BLaER1 (cell line): ENCODE results near the gene ZNRF4.
"Not testable (repeated sequence)": the region's sequence is repeated elsewhere in the genome, so short reads cannot be mapped to it uniquely, and the experiment has no call there.

Source experiments
- H3K27ac ChIP-seq: shearing (Covaris generic); formaldehyde crosslinking; 2 replicates; pipeline ENCODE4 v1.8.1; 2022
- H3K27me3 ChIP-seq: shearing (Covaris generic); formaldehyde crosslinking; 2 replicates; pipeline ENCODE4 v1.8.1; 2022
- H3K36me3 ChIP-seq: shearing (Covaris generic); formaldehyde crosslinking; 2 replicates; pipeline ENCODE4 v1.8.1; 2022
- H3K4me1 ChIP-seq: shearing (Covaris generic); formaldehyde crosslinking; 2 replicates; pipeline ENCODE4 v1.8.1; 2022
- H3K4me2 ChIP-seq: shearing (Covaris generic); formaldehyde crosslinking; 2 replicates; pipeline ENCODE4 v1.8.1; 2022
- H3K4me3 ChIP-seq: shearing (Covaris generic); formaldehyde crosslinking; 2 replicates; pipeline ENCODE4 v1.8.1; 2022
- H3K9ac ChIP-seq: shearing (Covaris generic); formaldehyde crosslinking; 2 replicates; pipeline ENCODE4 v1.8.1; 2022
- H3K9me3 ChIP-seq: shearing (Covaris generic); formaldehyde crosslinking; 2 replicates; pipeline ENCODE4 v1.8.1; 2022
- H4K20me1 ChIP-seq: shearing (Covaris generic); formaldehyde crosslinking; 2 replicates; pipeline ENCODE4 v1.8.1; 2022
- Cebpa-rat ChIP-seq: shearing (Covaris generic); IDR thresholded peaks from 2 replicates; pipeline ENCODE4 v1.8.1; 2022

ZNRF4 gene

GRCh38 chr19:5455367-5456129 is at the start of gene ZNRF4:
ZNRF4 (plus strand) TSS chr19:5455417; CDS start chr19:5455492, 75 bp downstream.
- peaks cover 9% of the 10 kb centered on the region for H3K9me3 ChIP-seq
- no peak within 1 kb of the TSS for H3K4me3 ChIP-seq
- H3K4me1 ChIP-seq: no peaks in the 10 kb centered on the region
- no peaks in the 10 kb centered on the region for H4K20me1 ChIP-seq
- no peak within 1 kb of the TSS for H3K27ac ChIP-seq
- no peak for TF ChIP-seq Cebpa-rat
- no peak within 1 kb of the TSS for H3K9ac ChIP-seq
- H3K27me3 ChIP-seq: no peaks in the 10 kb centered on the region
- H3K36me3 ChIP-seq: no peaks in the 10 kb centered on the region
- H3K4me2 ChIP-seq: no peak within 1 kb of the TSS

GRCh38 chr19:5406198-5406597 is 49.0 kb upstream of the ZNRF4 start:
- H3K36me3 ChIP-seq, H3K27ac ChIP-seq, H3K4me2 ChIP-seq, H3K27me3 ChIP-seq, H3K4me3 ChIP-seq, H4K20me1 ChIP-seq, H3K4me1 ChIP-seq, H3K9ac ChIP-seq, H3K9me3 ChIP-seq: not testable (repeated sequence)

GRCh38 chr19:5406816-5407215 is 48.4 kb upstream of the ZNRF4 start:
- Histone ChIP-seq H3K27ac (no peak overlapping the region), H3K9ac (no peak overlapping the region), H3K36me3 (no peaks in the 10 kb centered on the region), H3K4me1 (no peaks in the 10 kb centered on the region), H3K9me3 (peaks cover 10% of the 10 kb centered on the region; the same call in 1 of the 2 replicates), H3K4me2 (no peak overlapping the region), H3K27me3 (no peaks in the 10 kb centered on the region), H4K20me1 (0 out of 2 replicates have a peak, but pooled peaks cover 10% of the 10 kb centered on the region), H3K4me3 (no peak overlapping the region)
- TF ChIP-seq Cebpa-rat: no peak

GRCh38 chr19:5407356-5407755 is 47.9 kb upstream of the ZNRF4 start:
- Histone ChIP-seq H3K9ac (no peak overlapping the region), H3K27me3 (no peaks in the 10 kb centered on the region), H3K4me1 (no peaks in the 10 kb centered on the region), H3K9me3 (peaks cover 10% of the 10 kb centered on the region; the same call in 1 of the 2 replicates), H4K20me1 (0 out of 2 replicates have a peak, but pooled peaks cover 10% of the 10 kb centered on the region), H3K4me3 (no peak overlapping the region), H3K27ac (no peak overlapping the region), H3K36me3 (no peaks in the 10 kb centered on the region), H3K4me2 (no peak overlapping the region)
- TF ChIP-seq Cebpa-rat: no peak

DNA sequence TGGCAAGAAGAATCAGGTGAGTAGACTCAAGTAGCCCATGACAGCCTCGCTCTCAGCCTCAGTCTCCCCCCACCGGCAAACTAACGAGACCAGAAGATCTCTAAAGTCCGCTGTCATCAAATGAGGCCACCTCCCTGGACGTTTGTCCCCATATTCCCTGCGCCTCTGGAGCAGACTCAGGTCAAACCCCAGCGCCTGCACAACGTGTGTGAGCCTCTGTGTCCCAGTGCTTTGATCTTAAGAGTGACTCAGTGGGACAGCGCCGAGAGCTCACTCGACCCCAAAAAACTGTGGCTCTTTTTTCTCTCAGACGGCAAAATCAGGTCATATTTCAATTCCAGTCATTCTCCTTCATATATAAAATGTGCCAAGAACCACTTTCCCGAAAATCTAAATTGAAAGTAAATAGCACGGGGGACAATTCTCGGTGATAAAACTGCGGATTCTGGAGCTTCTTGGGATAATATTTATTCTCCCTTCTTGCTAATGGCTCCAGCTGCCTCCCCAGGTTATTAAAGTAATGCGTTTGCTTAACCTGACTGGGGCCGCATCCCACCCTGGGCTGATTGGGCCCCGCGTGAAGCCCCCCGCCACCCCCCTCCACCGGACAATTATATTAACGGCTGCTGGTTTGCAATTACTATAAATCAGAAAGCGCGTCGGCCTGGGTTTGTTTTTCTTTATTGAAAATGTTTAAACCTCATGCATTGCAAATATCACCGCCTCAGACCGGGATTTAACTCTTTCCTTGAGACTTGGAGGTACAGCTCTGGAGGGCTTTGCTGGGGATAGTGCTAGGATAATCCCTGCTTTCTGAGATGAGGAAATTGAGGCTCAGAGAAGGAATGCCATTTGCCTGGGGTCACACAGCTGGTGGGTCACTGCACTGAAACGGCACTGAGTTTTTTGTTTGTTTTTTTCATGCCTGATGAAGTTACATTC is 37.5 kb upstream of the ZNRF4 start:
- no peak for TF ChIP-seq Cebpa-rat
- Histone ChIP-seq H3K9ac (no peak overlapping the region), H3K9me3 (no peaks in the 10 kb centered on the region), H3K27me3 (no peaks in the 10 kb centered on the region), H3K4me1 (no peaks in the 10 kb centered on the region), H4K20me1 (no peaks in the 10 kb centered on the region), H3K36me3 (no peaks in the 10 kb centered on the region), H3K4me3 (no peak overlapping the region), H3K4me2 (no peak overlapping the region), H3K27ac (no peak overlapping the region)

DNA sequence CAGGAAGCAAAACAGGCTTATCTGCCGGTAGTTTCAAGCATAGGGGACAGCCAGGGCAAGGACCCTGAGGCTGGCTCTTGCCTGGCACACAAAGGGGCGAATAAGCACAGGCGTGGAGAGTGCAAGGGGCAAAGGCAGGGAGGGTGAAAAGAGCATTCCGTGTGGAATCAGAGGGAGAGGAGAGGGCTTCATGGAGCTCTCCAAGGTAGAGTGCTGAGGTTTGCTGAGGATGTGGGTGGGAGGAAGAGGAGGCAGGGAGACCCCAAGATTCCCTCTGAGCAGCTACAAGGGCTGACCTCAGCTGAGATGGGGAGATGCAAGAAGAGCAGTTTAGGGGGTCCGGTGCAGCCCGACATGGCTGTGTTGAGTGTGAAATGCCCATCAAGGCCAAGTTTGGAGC is 36.5 kb upstream of the ZNRF4 start:
- Histone ChIP-seq H3K9me3 (no peaks in the 10 kb centered on the region), H3K9ac (no peak overlapping the region), H3K27me3 (no peaks in the 10 kb centered on the region), H3K4me3 (no peak overlapping the region), H3K36me3 (no peaks in the 10 kb centered on the region), H3K4me2 (no peak overlapping the region), H4K20me1 (no peaks in the 10 kb centered on the region), H3K27ac (no peak overlapping the region), H3K4me1 (no peaks in the 10 kb centered on the region)
- TF ChIP-seq Cebpa-rat: no peak

DNA sequence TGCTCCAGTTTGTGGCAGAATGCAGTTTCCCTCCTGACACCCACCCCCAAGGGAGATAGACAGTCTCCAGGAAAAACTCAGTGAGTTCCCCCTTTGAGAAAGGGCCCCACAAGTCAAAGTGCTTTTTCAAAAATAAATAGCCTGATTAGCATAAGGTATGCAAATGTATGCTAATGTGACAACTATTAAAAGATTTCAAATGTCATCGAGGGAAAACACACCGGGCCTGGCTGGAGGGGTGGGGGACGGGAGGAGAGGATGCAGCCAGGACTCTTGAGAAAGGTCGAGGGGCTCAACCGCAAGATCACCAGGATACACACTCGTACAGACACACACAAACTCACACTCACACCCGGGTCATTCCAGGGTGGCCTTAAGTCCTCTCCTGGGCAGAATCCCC is 34.3 kb upstream of the ZNRF4 start:
- H3K9ac ChIP-seq: no peak overlapping the region
- H3K9me3 ChIP-seq: no peaks in the 10 kb centered on the region; the same call in 1 of the 2 replicates
- no peak overlapping the region for H3K27ac ChIP-seq

GRCh38 chr19:5423567-5424125 is 31.6 kb upstream of the ZNRF4 start:
- H3K27me3 ChIP-seq: no peaks in the 10 kb centered on the region
- H3K4me1 ChIP-seq: no peaks in the 10 kb centered on the region
- no peak for TF ChIP-seq Cebpa-rat
- H3K4me2 ChIP-seq: no peak overlapping the region
- no peak overlapping the region for H3K27ac ChIP-seq
- no peak overlapping the region for H3K9ac ChIP-seq
- H3K4me3 ChIP-seq: no peak overlapping the region
- H3K36me3 ChIP-seq: no peaks in the 10 kb centered on the region
- H4K20me1 ChIP-seq: no peaks in the 10 kb centered on the region
- H3K9me3 ChIP-seq: no peaks in the 10 kb centered on the region; the same call in 1 of the 2 replicates

More for the DNA sequence above, 34.3 kb upstream of the ZNRF4 start:
- Histone ChIP-seq H3K4me3 (no peak overlapping the region), H4K20me1 (no peaks in the 10 kb centered on the region), H3K36me3 (no peaks in the 10 kb centered on the region), H3K4me1 (no peaks in the 10 kb centered on the region), H3K4me2 (no peak overlapping the region), H3K27me3 (no peaks in the 10 kb centered on the region)
- no peak for TF ChIP-seq Cebpa-rat

GRCh38 chr19:5424192-5424973 is 30.8 kb upstream of the ZNRF4 start:
- Histone ChIP-seq H3K27me3 (no peaks in the 10 kb centered on the region), H3K4me2 (no peak overlapping the region), H3K9me3 (no peaks in the 10 kb centered on the region; the same call in 1 of the 2 replicates), H3K27ac (no peak overlapping the region), H3K36me3 (no peaks in the 10 kb centered on the region), H3K9ac (no peak overlapping the region), H4K20me1 (no peaks in the 10 kb centered on the region), H3K4me3 (no peak overlapping the region), H3K4me1 (no peaks in the 10 kb centered on the region)
- no peak for TF ChIP-seq Cebpa-rat
